Natural killer cell (primary cell): Measurements from ENCODE around the gene SIK3. TPM values are rescaled to one million over a fixed set of nuclear protein-coding genes. Genes with fewer than 3 reads are reported as not detected.

ENCODE experiments used
- ATAC-seq, 3 donors: fragments of 150-1000 bp in 2 of 3; fragments of 200-7000 bp in 1 of 3; cut with Tn5 transposase; 1 replicate in 1 of 3; 2 replicates in 2 of 3; pipeline ENCODE4 v1.10.0; 2021; ENCODE audit warnings: mild to moderate bottlenecking in 2 of 3, moderate library complexity in 2 of 3
- DNase-seq, 2 donors: peaks; one replicate each; pipeline versions ENCODE4 v3.0.0 to v3.0.0-alpha.2; 2013 to 2021; ENCODE audit warnings: mixed read lengths in 1 of 2
- H3K27ac ChIP-seq: one replicate; pipeline ENCODE4 v1.5.1; 2013; ENCODE audit warnings: mild to moderate bottlenecking, low read length
- H3K27me3 ChIP-seq: one replicate; pipeline ENCODE4 v1.6.1; 2013; ENCODE audit warnings: low read length; ENCODE audit not compliant: control insufficient read depth, insufficient read depth
- H3K36me3 ChIP-seq: one replicate; pipeline ENCODE4 v1.6.1; 2013; ENCODE audit warnings: low read length; ENCODE audit not compliant: control insufficient read depth, insufficient read depth
- H3K4me1 ChIP-seq: one replicate; pipeline ENCODE4 v1.6.1; 2013; ENCODE audit warnings: low read length; ENCODE audit not compliant: control insufficient read depth, insufficient read depth
- H3K4me3 ChIP-seq: one replicate; pipeline ENCODE4 v1.5.1; 2013; ENCODE audit warnings: low read length
- H3K9me3 ChIP-seq: one replicate; pipeline ENCODE4 v1.6.1; 2013; ENCODE audit warnings: low read length; ENCODE audit not compliant: control insufficient read depth, insufficient read depth
- H3K27ac Mint-ChIP-seq, 2 donors: one replicate each; pipeline ENCODE4 v1.8.0; 2022; ENCODE audit warnings: mild to moderate bottlenecking in 2 of 2, mixed read lengths in 2 of 2, moderate library complexity in 1 of 2
- H3K27me3 Mint-ChIP-seq, 2 donors: one replicate each; pipeline ENCODE4 v1.8.0; 2022; ENCODE audit warnings: low read depth in 2 of 2, mixed read lengths in 2 of 2
- H3K36me3 Mint-ChIP-seq: one replicate; pipeline ENCODE4 v1.8.0; 2022; ENCODE audit warnings: mixed read lengths
- H3K4me1 Mint-ChIP-seq, 2 donors: one replicate each; pipeline ENCODE4 v1.8.0; 2022; ENCODE audit warnings: mixed read lengths in 2 of 2
- H3K4me3 Mint-ChIP-seq: one replicate; pipeline ENCODE4 v1.8.0; 2022; ENCODE audit warnings: mild to moderate bottlenecking, moderate library complexity, mixed read lengths
- H3K9me3 Mint-ChIP-seq, 2 donors: one replicate each; pipeline ENCODE4 v1.8.0; 2022; ENCODE audit warnings: mixed read lengths in 2 of 2
- CTCF ChIP-seq: fragments of 200-600 bp; IDR thresholded peaks from one replicate; pipeline ENCODE4 v1.8.0; 2022; ENCODE audit warnings: antibody characterized with exemption
- WGBS: methylation state at CpG from one replicate; pipeline ENCODE4 v1.1.7; 2013; ENCODE audit warnings: missing lambda C conversion rate; ENCODE audit not compliant: insufficient coverage; 5-methylcytosine and 5-hydroxymethylcytosine counted together
- intact Hi-C: fragments of 100-400 bp; cut with micrococcal nuclease; formaldehyde crosslinking; loops from one replicate; pipeline ENCODE4 v1.14.2; 2022
- total RNA-seq, 4 donors: library from RNA; stranded (reverse); fragments of 120-200 nt in 1 of 4; gene quantifications; one replicate each; pipeline versions ENCODE4 v1.2.3 to v1.2.4, GENCODE V29; 2013 to 2022

The SIK3 gene
- total RNA-seq, 3 donors from 2014 or later (not counting 1 experiment from before 2014, with no cell fraction given): 71.6 to 120 (median 119) TPM

DNA sequence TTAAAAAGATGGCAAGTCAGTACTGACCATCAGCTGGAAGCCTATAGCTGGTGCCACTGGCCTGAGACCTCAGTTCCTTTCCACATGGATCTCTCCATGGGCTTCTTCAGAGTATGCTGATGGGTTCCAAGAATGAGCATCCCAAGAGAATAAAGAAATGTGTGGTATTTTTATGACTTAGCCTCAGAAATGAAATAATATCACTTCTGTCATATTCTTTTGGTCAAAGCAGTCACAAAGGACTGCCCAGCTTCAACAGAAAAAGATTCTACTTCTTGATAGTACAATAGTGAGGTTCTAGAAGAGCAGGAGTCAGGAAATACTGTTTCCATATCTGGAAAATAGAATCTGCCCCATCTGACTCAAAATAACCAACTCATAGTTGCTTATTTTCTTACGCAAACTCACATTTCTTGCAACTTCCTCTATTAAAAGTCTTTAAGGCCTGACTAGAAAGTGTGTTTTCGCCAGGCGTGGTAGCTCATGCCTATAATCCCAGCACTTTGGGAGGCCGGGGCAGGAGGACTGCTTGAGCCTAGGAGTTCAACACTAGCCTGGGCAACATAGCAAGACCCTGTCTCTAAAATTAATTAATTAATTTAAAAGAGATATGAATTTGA is 116.9 kb downstream of the SIK3 start:
- Histone ChIP-seq H3K36me3 (no peaks in the 10 kb centered on the region), H3K9me3 (no peaks in the 10 kb centered on the region), H3K27ac (peak overlapping the region; percentile 89), H3K4me1 (peaks cover 39% of the 10 kb centered on the region), H3K27me3 (no peaks in the 10 kb centered on the region), H3K4me3 (no peak overlapping the region)
- Mint-ChIP-seq H3K9me3 (no peaks in the 10 kb centered on the region), H3K27me3 (no peaks in the 10 kb centered on the region), H3K27ac (peak overlapping the region; percentile 88 to 93), H3K4me3 (peak overlapping the region; percentile 83), H3K36me3 (no peaks in the 10 kb centered on the region), H3K4me1 (peaks cover 43 to 57% of the 10 kb centered on the region in 2 donors)
- peak in 1 of 3 donors; percentile 43 for ATAC-seq
- no peak for DNase-seq
- WGBS: 55% methylated on average over 4 of the region's 4 CpGs
- no peak for TF ChIP-seq CTCF
- intact Hi-C loops: no loop called here

DNA sequence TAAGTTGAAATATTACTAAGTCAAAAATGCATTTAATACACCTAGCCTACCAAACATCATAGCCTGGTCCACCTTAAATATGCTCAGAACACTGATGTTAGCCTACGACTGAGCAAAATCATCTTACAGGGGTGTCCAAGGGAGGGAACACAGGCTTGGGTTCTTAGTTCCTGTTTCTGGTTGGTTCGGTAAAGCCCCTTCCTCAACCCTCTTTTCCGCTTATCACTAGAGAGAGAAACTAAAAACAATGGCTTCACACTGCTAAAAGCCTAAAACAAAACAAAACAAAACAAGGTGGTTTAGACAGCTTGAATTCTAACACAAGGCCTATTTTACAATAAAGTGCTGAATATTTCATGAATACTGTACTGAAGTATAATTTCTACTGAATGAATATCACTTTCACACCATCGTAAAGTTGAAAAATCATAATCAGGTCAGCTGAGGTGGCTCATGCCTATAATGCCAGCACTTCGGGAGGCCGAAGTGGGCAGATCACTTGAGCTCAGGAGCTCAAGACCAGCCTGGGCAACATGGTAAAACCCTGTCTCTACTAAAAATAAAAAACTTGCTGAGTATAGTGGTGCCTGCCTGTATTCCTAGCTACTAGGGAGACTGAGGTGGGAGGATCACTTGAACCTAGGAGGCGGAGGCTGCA is 118.0 kb downstream of the SIK3 start:
- H3K36me3 Mint-ChIP-seq: no peaks in the 10 kb centered on the region

DNA sequence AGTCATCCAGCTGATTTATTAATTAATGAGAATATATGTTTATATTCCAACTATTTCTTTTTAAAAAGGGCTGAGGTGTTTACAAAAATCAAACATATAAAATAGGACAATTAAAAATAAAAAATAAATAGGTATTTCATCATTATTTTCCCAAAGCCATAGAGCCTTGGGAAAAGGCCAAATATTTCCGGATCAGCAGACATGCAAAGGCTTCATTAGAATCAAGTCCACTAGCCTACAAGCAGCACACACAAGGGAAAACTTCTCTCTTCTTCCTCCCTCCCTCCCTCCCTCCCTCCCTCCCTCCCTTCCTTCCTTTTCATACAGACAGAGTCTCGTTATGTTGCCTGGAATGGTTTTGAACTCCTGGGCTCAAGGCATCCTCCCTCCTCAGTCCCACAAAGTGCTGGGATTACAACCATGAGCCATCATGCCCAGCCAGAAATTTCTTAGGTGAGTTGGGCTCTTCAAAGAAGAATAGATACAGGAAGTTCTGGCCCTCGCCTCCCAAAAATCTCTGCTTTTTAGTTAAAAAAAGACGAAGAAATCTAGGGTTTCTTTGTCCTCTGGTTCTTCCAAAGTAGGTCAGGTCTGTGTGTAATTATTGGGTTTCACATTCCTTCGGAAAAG is 121.2 kb downstream of the SIK3 start:
- Histone ChIP-seq H3K4me1 (peaks cover 27% of the 10 kb centered on the region), H3K9me3 (no peaks in the 10 kb centered on the region), H3K4me3 (no peak overlapping the region), H3K36me3 (no peaks in the 10 kb centered on the region), H3K27ac (no peak overlapping the region), H3K27me3 (no peaks in the 10 kb centered on the region)
- intact Hi-C loops: no loop called here
- no peak for ATAC-seq
- H3K27ac Mint-ChIP-seq: no peak overlapping the region
- WGBS: 77% methylated on average over 4 of the region's 5 CpGs
- no peak for TF ChIP-seq CTCF
- peaks cover 38 to 46% of the 10 kb centered on the region in 2 donors for H3K4me1 Mint-ChIP-seq
- no peak overlapping the region for H3K4me3 Mint-ChIP-seq
- no peaks in the 10 kb centered on the region for H3K27me3 Mint-ChIP-seq
- H3K36me3 Mint-ChIP-seq: no peaks in the 10 kb centered on the region
- DNase-seq: no peak
- no peaks in the 10 kb centered on the region for H3K9me3 Mint-ChIP-seq

More for the DNA sequence above, 118.0 kb downstream of the SIK3 start:
- DNase-seq (peak in 1 of 2 donors; percentile 61), ATAC-seq (peak; percentile 83 to 90 (median 88))
- intact Hi-C loops: no loop called here
- no peak for TF ChIP-seq CTCF
- Histone ChIP-seq H3K4me3 (peak overlapping the region; percentile 13), H3K36me3 (no peaks in the 10 kb centered on the region), H3K4me1 (peaks cover 33% of the 10 kb centered on the region), H3K9me3 (no peaks in the 10 kb centered on the region), H3K27ac (peak overlapping the region; percentile 89), H3K27me3 (no peaks in the 10 kb centered on the region)
- 26% methylated on average over 6 of the region's 7 CpGs for WGBS
- Mint-ChIP-seq H3K4me1 (peaks cover 40 to 51% of the 10 kb centered on the region in 2 donors), H3K4me3 (peak overlapping the region; percentile 83), H3K9me3 (no peaks in the 10 kb centered on the region), H3K27ac (peak overlapping the region; percentile 88 to 93), H3K27me3 (no peaks in the 10 kb centered on the region)
